HG03159 (cell line): Measurements from ENCODE around the gene STOX2.

Experiments
- ATAC-seq: cut with Tn5 transposase; IDR thresholded peaks from one replicate; pipeline ENCODE4 v1.9.1; 2021; ENCODE audit warnings: mild to moderate bottlenecking, moderate library complexity; ENCODE audit not compliant: unreplicated experiment

The STOX2 gene

GRCh38 chr4:183889190-183889589, 15.9 kb upstream of the STOX2 start:
- no peak for ATAC-seq

GRCh38 chr4:183897193-183897592, 7.9 kb upstream of the STOX2 start:
- ATAC-seq, result no peak

- no peak for ATAC-seq
These were observed 6.7 kb upstream of the STOX2 start for GRCh38 chr4:183898456-183898855.

GRCh38 chr4:183903021-183903760, 1.9 kb upstream of the STOX2 start:
- no peak for ATAC-seq

- ATAC-seq, result no peak
These were observed 734 bp downstream of the STOX2 start for GRCh38 chr4:183905593-183906488.

GRCh38 chr4:183906489-183906738, 1.3 kb downstream of the STOX2 start:
- no peak for ATAC-seq

GRCh38 chr4:183906739-183907651, 1.9 kb downstream of the STOX2 start:
- ATAC-seq, result no peak

- no peak for ATAC-seq
These were observed 3.0 kb downstream of the STOX2 start for GRCh38 chr4:183907871-183908683.

GRCh38 chr4:183909187-183909586, 4.1 kb downstream of the STOX2 start:
- no peak for ATAC-seq

- no peak for ATAC-seq
These were observed 4.7 kb downstream of the STOX2 start for GRCh38 chr4:183909801-183910200.

- ATAC-seq, result no peak
These were observed 7.5 kb downstream of the STOX2 start for GRCh38 chr4:183912585-183912984.

GRCh38 chr4:183915976-183916375, 10.9 kb downstream of the STOX2 start:
- no peak for ATAC-seq

- no peak for ATAC-seq
These were observed 13.6 kb downstream of the STOX2 start for GRCh38 chr4:183918696-183919095.

- no peak for ATAC-seq
These were observed 14.0 kb downstream of the STOX2 start for GRCh38 chr4:183919141-183919540.

- ATAC-seq, result no peak
These were observed 15.4 kb downstream of the STOX2 start for GRCh38 chr4:183920512-183920911.

GRCh38 chr4:183921335-183921734, 16.2 kb downstream of the STOX2 start:
- ATAC-seq, result no peak

GRCh38 chr4:183924362-183925044, 19.4 kb downstream of the STOX2 start:
- ATAC-seq, result no peak

- no peak for ATAC-seq
These were observed 21.8 kb downstream of the STOX2 start for GRCh38 chr4:183926950-183927349.

- ATAC-seq, result no peak
These were observed 27.5 kb downstream of the STOX2 start for GRCh38 chr4:183932576-183932975.

GRCh38 chr4:183934761-183935160, 29.7 kb downstream of the STOX2 start:
- no peak for ATAC-seq
